ENCODE results near the gene PCDHA8. TPM values are rescaled to one million over a fixed set of nuclear protein-coding genes. Genes with fewer than 3 reads are reported as not detected.
"Not testable (repeated sequence)": the region's sequence is repeated elsewhere in the genome, so short reads cannot be mapped to it uniquely, and the experiment has no call there.

Gene PCDHA8
- total RNA-seq, 1 donor from 2014 or later, result under 0.01 TPM

GRCh38 chr5:140827704-140828361 is 13.2 kb upstream of the PCDHA8 start, which contains the start of gene PCDHA6:
TSS of gene PCDHA6 (plus strand) at chr5:140827960. CDS start at chr5:140828092, 132 bp downstream.
- DNase-seq (ENCODE audit: low read depth, low spot score), result no peak

DNA sequence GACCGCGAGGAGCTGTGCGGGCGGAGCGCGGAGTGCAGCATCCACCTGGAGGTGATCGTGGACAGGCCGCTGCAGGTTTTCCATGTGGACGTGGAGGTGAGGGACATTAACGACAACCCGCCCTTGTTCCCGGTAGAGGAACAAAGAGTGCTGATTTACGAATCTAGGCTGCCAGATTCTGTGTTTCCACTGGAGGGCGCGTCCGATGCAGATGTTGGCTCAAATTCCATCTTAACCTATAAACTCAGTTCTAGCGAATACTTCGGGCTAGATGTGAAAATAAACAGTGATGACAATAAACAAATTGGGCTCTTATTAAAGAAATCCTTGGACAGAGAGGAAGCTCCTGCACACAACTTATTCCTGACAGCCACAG is 12.6 kb upstream of the PCDHA8 start:
- DNase-seq (ENCODE audit: low read depth, low spot score), result no peak

DNA sequence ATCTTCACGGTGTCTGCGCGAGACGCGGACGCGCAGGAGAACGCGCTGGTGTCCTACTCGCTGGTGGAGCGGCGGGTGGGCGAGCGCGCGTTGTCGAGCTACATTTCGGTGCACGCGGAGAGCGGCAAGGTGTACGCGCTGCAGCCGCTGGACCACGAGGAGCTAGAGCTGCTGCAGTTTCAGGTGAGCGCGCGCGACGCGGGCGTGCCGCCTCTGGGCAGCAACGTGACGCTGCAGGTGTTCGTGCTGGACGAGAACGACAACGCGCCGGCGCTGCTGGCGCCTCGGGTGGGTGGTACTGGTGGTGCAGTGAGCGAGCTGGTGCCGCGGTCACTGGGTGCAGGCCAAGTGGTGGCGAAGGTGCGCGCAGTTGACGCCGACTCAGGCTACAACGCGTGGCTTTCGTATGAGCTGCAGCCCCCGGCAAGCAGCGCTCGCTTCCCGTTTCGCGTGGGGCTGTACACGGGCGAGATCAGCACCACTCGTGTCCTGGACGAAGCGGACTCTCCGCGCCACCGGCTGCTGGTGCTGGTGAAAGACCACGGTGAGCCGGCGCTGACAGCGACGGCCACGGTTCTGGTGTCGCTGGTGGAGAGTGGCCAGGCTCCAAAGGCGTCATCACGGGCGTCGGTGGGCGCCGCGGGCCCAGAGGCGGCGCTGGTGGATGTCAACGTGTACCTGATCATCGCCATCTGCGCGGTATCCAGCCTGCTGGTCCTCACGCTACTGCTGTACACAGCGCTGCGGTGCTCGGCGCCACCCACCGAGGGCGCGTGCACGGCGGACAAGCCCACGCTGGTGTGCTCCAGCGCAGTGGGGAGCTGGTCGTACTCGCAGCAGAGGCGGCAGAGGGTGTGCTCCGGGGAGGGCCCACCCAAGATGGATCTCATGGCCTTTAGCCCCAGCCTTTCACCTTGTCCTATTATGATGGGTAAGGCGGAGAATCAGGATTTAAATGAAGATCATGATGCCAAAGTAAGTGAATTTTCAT is 11.2 kb upstream of the PCDHA8 start:
- not testable (repeated sequence) for DNase-seq (ENCODE audit: low read depth, low spot score)

GRCh38 chr5:140833993-140834392 is 7.0 kb upstream of the PCDHA8 start, which contains the start of gene PCDHA7:
TSS of gene PCDHA7 (plus strand) at chr5:140834269. CDS start at chr5:140834384, 115 bp downstream.
- DNase-seq (ENCODE audit: low read depth, low spot score), result no peak

DNA sequence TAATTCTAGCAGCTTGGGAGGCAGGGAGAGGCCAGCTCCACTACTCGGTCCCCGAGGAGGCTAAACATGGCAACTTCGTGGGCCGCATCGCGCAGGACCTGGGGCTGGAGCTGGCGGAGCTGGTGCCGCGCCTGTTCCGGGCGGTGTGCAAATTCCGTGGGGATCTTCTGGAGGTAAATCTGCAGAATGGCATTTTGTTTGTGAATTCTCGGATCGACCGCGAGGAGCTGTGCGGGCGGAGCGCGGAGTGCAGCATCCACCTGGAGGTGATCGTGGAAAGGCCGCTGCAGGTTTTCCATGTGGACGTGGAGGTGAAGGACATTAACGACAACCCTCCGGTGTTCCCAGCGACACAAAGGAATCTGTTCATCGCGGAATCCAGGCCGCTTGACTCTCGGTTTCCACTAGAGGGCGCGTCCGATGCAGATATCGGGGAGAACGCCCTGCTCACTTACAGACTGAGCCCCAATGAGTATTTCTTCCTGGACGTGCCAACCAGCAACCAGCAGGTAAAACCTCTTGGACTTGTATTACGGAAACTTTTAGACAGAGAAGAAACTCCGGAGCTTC is 6.5 kb upstream of the PCDHA8 start:
- DNase-seq (ENCODE audit: low read depth, low spot score), result not testable (repeated sequence)

GRCh38 chr5:140835622-140836510 is 5.1 kb upstream of the PCDHA8 start:
- no peak for DNase-seq (ENCODE audit: low read depth, low spot score)

- no peak for DNase-seq (ENCODE audit: low read depth, low spot score)
Observed at GRCh38 chr5:140842798-140843733, 2.1 kb downstream of the PCDHA8 start.

DNA sequence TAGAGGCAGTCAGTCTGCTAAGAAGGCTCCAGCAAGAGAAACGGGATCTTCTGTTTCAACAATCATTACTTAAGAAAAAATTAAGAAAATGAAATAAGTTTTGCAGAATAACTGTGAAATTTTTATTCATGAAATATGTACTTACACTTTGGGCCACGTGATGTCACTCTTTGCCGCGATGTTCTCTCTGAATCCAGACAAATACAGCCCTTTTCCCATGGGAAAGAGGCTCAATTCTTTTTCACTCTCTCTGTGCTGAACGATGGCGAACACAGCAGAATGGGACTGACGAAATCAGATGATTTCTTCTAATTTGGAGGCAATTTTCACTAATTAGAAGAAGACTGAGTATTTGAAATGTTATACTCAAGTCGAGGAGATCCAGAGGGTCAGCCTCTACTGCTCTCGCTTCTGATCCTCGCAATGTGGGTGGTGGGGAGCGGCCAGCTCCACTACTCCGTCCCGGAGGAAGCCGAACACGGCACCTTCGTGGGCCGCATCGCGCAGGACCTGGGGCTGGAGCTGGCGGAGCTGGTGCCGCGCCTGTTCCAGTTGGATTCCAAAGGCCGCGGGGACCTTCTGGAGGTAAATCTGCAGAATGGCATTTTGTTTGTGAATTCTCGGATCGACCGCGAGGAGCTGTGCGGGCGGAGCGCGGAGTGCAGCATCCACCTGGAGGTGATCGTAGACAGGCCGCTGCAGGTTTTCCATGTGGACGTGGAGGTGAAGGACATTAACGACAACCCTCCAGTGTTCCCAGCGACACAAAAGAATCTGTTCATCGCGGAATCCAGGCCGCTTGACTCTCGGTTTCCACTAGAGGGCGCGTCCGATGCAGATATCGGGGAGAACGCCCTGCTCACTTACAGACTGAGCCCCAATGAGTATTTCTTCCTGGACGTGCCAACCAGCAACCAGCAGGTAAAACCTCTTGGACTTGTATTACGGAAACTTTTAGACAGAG is 7.4 kb downstream of the PCDHA8 start, which contains the start of gene PCDHA9:
TSS of gene PCDHA9 (plus strand) at position 244 of the 964 bp plus-strand sequence. CDS start at position 358, 114 bp downstream.
- not testable (repeated sequence) for DNase-seq (ENCODE audit: low read depth, low spot score)

GRCh38 chr5:140849831-140850634 is 9.0 kb downstream of the PCDHA8 start:
- DNase-seq (ENCODE audit: low read depth, low spot score), result not testable (repeated sequence)

GRCh38 chr5:140855772-140856674 is 15.0 kb downstream of the PCDHA8 start, which contains the start of gene PCDHA10:
TSS of gene PCDHA10 (plus strand) at chr5:140855897. CDS start at chr5:140856049, 152 bp downstream.
- no peak for DNase-seq (ENCODE audit: low read depth, low spot score)

DNA sequence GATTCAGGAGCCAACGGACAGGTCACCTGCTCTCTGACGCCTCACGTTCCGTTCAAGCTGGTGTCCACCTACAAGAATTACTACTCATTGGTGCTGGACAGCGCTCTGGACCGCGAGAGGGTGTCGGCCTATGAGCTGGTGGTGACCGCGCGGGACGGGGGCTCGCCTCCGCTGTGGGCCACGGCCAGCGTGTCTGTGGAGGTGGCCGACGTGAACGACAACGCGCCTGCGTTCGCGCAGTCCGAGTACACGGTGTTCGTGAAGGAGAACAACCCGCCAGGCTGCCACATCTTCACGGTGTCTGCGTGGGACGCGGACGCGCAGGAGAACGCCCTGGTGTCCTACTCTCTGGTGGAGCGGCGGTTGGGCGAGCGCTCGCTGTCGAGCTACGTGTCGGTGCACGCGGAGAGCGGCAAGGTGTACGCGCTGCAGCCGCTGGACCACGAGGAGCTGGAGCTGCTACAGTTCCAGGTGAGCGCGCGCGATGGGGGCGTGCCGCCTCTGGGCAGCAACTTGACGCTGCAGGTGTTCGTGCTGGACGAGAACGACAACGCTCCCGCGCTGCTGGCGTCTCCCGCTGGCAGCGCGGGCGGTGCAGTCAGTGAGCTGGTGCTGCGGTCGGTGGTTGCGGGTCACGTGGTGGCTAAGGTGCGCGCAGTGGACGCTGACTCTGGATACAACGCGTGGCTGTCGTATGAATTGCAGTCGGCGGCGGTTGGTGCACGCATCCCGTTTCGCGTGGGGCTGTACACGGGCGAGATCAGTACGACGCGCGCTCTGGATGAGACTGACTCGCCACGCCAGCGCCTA is 16.4 kb downstream of the PCDHA8 start:
- no peak for DNase-seq (ENCODE audit: low read depth, low spot score)

GRCh38 chr5:140857987-140858240 is 16.9 kb downstream of the PCDHA8 start:
- no peak for DNase-seq (ENCODE audit: low read depth, low spot score)

DNA sequence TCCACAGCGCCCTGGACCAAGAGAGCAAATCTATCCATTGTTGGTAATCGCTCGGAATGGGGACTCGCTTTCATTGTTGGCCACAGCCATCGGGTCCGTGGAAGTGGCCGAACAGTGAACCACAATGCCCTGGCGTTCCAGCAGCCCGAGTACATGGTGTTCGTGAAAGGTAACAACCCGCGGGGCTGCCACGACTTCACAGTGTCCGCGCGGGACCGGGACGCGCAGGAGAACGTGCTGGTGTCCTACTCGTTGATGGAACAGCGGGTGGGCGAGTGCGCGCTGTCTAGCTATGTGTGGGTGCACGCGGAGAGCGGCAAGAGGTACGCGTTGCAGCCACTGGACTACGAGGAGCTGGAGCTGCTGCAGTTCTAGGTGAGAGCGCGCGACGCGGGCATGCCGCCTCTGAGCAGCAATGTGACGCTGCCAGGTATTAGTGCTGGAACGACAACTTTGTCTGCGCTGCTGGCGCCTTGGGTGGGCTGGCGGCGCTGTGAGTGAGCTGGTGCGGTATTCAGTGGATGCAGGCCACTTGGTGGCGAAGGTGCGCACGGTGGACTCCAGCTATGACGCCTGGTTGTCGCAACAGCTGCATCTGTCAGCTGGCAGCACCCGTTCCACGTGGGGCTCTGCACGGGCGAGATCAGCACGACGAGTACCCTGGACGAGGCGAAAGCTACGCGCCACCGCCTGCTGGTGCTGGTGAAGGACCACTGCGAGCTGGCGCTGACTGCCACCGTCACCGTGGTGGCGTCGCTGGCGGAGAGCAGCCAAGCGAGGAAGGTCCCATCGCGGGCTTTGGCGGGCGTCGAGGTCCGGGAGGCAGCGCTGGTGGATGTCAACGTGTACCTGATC is 21.7 kb downstream of the PCDHA8 start:
- no peak for DNase-seq (ENCODE audit: low read depth, low spot score)

- no peak for DNase-seq (ENCODE audit: low read depth, low spot score)
Observed at GRCh38 chr5:140868721-140869554, 28.0 kb downstream of the PCDHA8 start, which contains the start of gene PCDHA11. TSS of gene PCDHA11 (plus strand) at chr5:140868957. CDS start at chr5:140869104, 147 bp downstream.

Data from pulmonary artery endothelial cell (primary cell).